OCI-LY1 (cell line): ENCODE data around the gene RNF125.
A peak's percentile ranks its signal among the peaks of the same experiment; 100 is the strongest.

Source experiments
- H2AFZ ChIP-seq: fragments of 200-600 bp; sonication (generic), shearing (Covaris generic); 2 replicates; pipeline ENCODE4 v1.6.0; 2014; ENCODE audit warnings: antibody characterized with exemption, mild to moderate bottlenecking, low read length
- H3F3A ChIP-seq: fragments of 200-600 bp; sonication (generic), shearing (Covaris generic); 2 replicates; pipeline ENCODE4 v1.6.0; 2014; ENCODE audit warnings: mild to moderate bottlenecking, antibody characterized with exemption, low read length, moderate library complexity; ENCODE audit not compliant: insufficient read depth
- H3K27ac ChIP-seq: fragments of 200-600 bp; sonication (generic); 2 replicates; pipeline ENCODE4 v1.5.1; 2014; ENCODE audit warnings: low read length, mixed run types, mild to moderate bottlenecking, low read depth; ENCODE audit not compliant: poor library complexity, severe bottlenecking
- H3K27me3 ChIP-seq: fragments of 200-600 bp; sonication (generic); 2 replicates; pipeline ENCODE4 v1.6.0; 2014; ENCODE audit warnings: antibody characterized with exemption, mild to moderate bottlenecking, low read length, moderate library complexity; ENCODE audit not compliant: insufficient read depth
- H3K36me3 ChIP-seq: fragments of 200-600 bp; sonication (generic); 2 replicates; pipeline ENCODE4 v1.6.1; 2014; ENCODE audit warnings: mild to moderate bottlenecking, antibody characterized with exemption, low read length, moderate library complexity, mixed read lengths; ENCODE audit not compliant: insufficient read depth
- H3K4me1 ChIP-seq: fragments of 200-600 bp; sonication (generic); 2 replicates; pipeline ENCODE4 v1.5.1; 2014; ENCODE audit warnings: mild to moderate bottlenecking, low read length, moderate library complexity; ENCODE audit not compliant: insufficient read depth, severe bottlenecking
- H3K4me2 ChIP-seq: fragments of 200-600 bp; sonication (generic), shearing (Covaris generic); 2 replicates; pipeline ENCODE4 v1.6.1; 2014; ENCODE audit warnings: low read length
- H3K4me3 ChIP-seq: fragments of 200-600 bp; sonication (generic); 2 replicates; pipeline ENCODE4 v1.5.1; 2014; ENCODE audit warnings: low read length, low read depth, mild to moderate bottlenecking, mixed read lengths; ENCODE audit not compliant: poor library complexity, severe bottlenecking
- H3K79me2 ChIP-seq: fragments of 200-600 bp; shearing (Covaris generic); 2 replicates; pipeline ENCODE4 v1.6.1; 2016; ENCODE audit warnings: mixed run types, low read length, mixed read lengths; ENCODE audit not compliant: insufficient read depth
- H3K9ac ChIP-seq: fragments of 200-600 bp; sonication (generic), shearing (Covaris generic); 2 replicates; pipeline ENCODE4 v1.6.1; 2014; ENCODE audit warnings: mild to moderate bottlenecking, low read length, mixed read lengths
- H3K9me2 ChIP-seq: fragments of 200-600 bp; sonication (generic), shearing (Covaris generic); 2 replicates; pipeline ENCODE4 v1.6.1; 2014; ENCODE audit warnings: low read depth, mild to moderate bottlenecking, low read length, mixed read lengths
- H3K9me3 ChIP-seq: fragments of 200-600 bp; shearing (Covaris generic); 2 replicates; pipeline ENCODE4 v1.6.1; 2014; ENCODE audit warnings: low read length, mixed read lengths
- H4K20me1 ChIP-seq: fragments of 200-600 bp; sonication (generic), shearing (Covaris generic); 2 replicates; pipeline ENCODE4 v1.6.0; 2016; ENCODE audit warnings: mild to moderate bottlenecking, low read length; ENCODE audit not compliant: insufficient read depth
- CTCF ChIP-seq: fragments of 200-600 bp; sonication (generic), shearing (Covaris generic); IDR thresholded peaks from 2 replicates; pipeline ENCODE4 v1.5.1; 2017; ENCODE audit warnings: mild to moderate bottlenecking, antibody characterized with exemption, low read length, moderate library complexity, mixed read lengths
- EZH2 ChIP-seq: fragments of 200-600 bp; sonication (generic), shearing (Covaris generic); IDR thresholded peaks from 2 replicates; pipeline ENCODE4 v1.8.0; 2017; ENCODE audit warnings: borderline replicate concordance, mixed run types, mild to moderate bottlenecking, antibody characterized with exemption, low read length, moderate library complexity, mixed read lengths

Gene RNF125

GRCh38 chr18:32018331-32019250, at the start of gene RNF125:
RNF125 (plus strand) TSS chr18:32018825; CDS start chr18:32018864, 39 bp downstream.
- Histone ChIP-seq H3K4me1 (no peaks in the 10 kb centered on the region), H3K36me3 (no peaks in the 10 kb centered on the region), H3K27ac (no peak within 1 kb of the TSS), H3K9ac (no peak within 1 kb of the TSS), H3F3A (no peaks in the 10 kb centered on the region), H4K20me1 (no peaks in the 10 kb centered on the region), H3K9me3 (no peaks in the 10 kb centered on the region), H3K9me2 (no peaks in the 10 kb centered on the region), H3K4me2 (peak within 1 kb of the TSS; percentile 46), H3K27me3 (no peaks in the 10 kb centered on the region), H3K79me2 (no peaks in the 10 kb centered on the region), H3K4me3 (peak within 1 kb of the TSS; percentile 39), H2AFZ (no peak within 1 kb of the TSS)
- TF ChIP-seq EZH2 (no peak), CTCF (no peak)

- Histone ChIP-seq H3K9ac (no peak overlapping the region), H3K79me2 (no peaks in the 10 kb centered on the region)
Measured at GRCh38 chr18:31970617-31971016, 48.0 kb upstream of the RNF125 start.

GRCh38 chr18:31973929-31974546, 44.6 kb upstream of the RNF125 start:
- TF ChIP-seq EZH2 (no peak), CTCF (no peak)

More at GRCh38 chr18:31970617-31971016, 48.0 kb upstream of the RNF125 start:
- H3K4me2 ChIP-seq: no peak overlapping the region
- H3K9me2 ChIP-seq: no peaks in the 10 kb centered on the region
- TF ChIP-seq EZH2 (no peak), CTCF (no peak)
- peaks cover 6% of the 10 kb centered on the region; the same call in 1 of the 2 replicates for H3K9me3 ChIP-seq
- H3F3A ChIP-seq: no peaks in the 10 kb centered on the region
- no peak overlapping the region for H3K27ac ChIP-seq
- H3K36me3 ChIP-seq: no peaks in the 10 kb centered on the region; the same call in 1 of the 2 replicates
- no peak overlapping the region for H3K4me3 ChIP-seq
- no peak overlapping the region for H2AFZ ChIP-seq
- H4K20me1 ChIP-seq: no peaks in the 10 kb centered on the region
- no peaks in the 10 kb centered on the region for H3K4me1 ChIP-seq
- no peaks in the 10 kb centered on the region for H3K27me3 ChIP-seq

More at GRCh38 chr18:31973929-31974546, 44.6 kb upstream of the RNF125 start:
- no peak overlapping the region for H3K9ac ChIP-seq
- H3K4me2 ChIP-seq: no peak overlapping the region
- H3K27me3 ChIP-seq: no peaks in the 10 kb centered on the region
- no peak overlapping the region for H2AFZ ChIP-seq
- no peak overlapping the region for H3K4me3 ChIP-seq
- H3K9me2 ChIP-seq: no peaks in the 10 kb centered on the region
- H4K20me1 ChIP-seq: no peaks in the 10 kb centered on the region
- peaks cover 9% of the 10 kb centered on the region; the same call in 1 of the 2 replicates for H3K9me3 ChIP-seq
- no peaks in the 10 kb centered on the region for H3K4me1 ChIP-seq
- no peaks in the 10 kb centered on the region for H3K36me3 ChIP-seq
- H3F3A ChIP-seq: no peaks in the 10 kb centered on the region
- H3K79me2 ChIP-seq: no peaks in the 10 kb centered on the region
- H3K27ac ChIP-seq: no peak overlapping the region
